ENCODE data around the gene RABL3.
"Not testable (repeated sequence)": the region's sequence is repeated elsewhere in the genome, so short reads cannot be mapped to it uniquely, and the experiment has no call there.

RABL3 gene

GRCh38 chr3:120678984-120679383 lies 63.3 kb downstream of the RABL3 start:
- H3K4me1 ChIP-seq (ENCODE audit: low read length), result peaks cover 40% of the 10 kb centered on the region
- H4K20me1 ChIP-seq (ENCODE audit: insufficient read depth, low read length), result no peaks in the 10 kb centered on the region
- peak overlapping the region; percentile 85 for H3K27ac ChIP-seq (ENCODE audit: low read length)
- peak overlapping the region; percentile 68 for H3K4me3 ChIP-seq (ENCODE audit: low read length)
- H2AFZ ChIP-seq (ENCODE audit: low read depth, low read length), result peak overlapping the region; percentile 49; the same call in 1 of the 2 replicates
- H3K4me2 ChIP-seq (ENCODE audit: low read length), result peak overlapping the region; percentile 83
- no peaks in the 10 kb centered on the region for H3K36me3 ChIP-seq (replicated peaks; ENCODE audit: low read depth, low read length)
- no peaks in the 10 kb centered on the region for H3K27me3 ChIP-seq (ENCODE audit: low read depth, low read length)
- TF ChIP-seq EZH2phosphoT487 (IDR thresholded peaks at IDR 0.05; ENCODE audit: low read depth), result no peak
- no peak for TF ChIP-seq CTCF (IDR thresholded peaks at IDR 0.05; ENCODE audit: low read depth, low read length)
- peak overlapping the region; percentile 66 for H3K9ac ChIP-seq (ENCODE audit: low read length)
- no peaks in the 10 kb centered on the region for H3K79me2 ChIP-seq (ENCODE audit: low read length)
- H3K9me3 ChIP-seq (ENCODE audit: insufficient read depth, low read length), result no peaks in the 10 kb centered on the region

- H3K27ac ChIP-seq (ENCODE audit: low read length), result peak overlapping the region; percentile 85
- H4K20me1 ChIP-seq (ENCODE audit: insufficient read depth, low read length), result no peaks in the 10 kb centered on the region
- H3K9ac ChIP-seq (ENCODE audit: low read length), result peak overlapping the region; percentile 66
- no peaks in the 10 kb centered on the region for H3K79me2 ChIP-seq (ENCODE audit: low read length)
- H3K4me1 ChIP-seq (ENCODE audit: low read length), result peaks cover 40% of the 10 kb centered on the region
- peak overlapping the region; percentile 68 for H3K4me3 ChIP-seq (ENCODE audit: low read length)
- H3K36me3 ChIP-seq (replicated peaks; ENCODE audit: low read depth, low read length), result no peaks in the 10 kb centered on the region
- TF ChIP-seq CTCF (IDR thresholded peaks at IDR 0.05; ENCODE audit: low read depth, low read length) (no peak), EZH2phosphoT487 (IDR thresholded peaks at IDR 0.05; ENCODE audit: low read depth) (no peak)
- H3K9me3 ChIP-seq (ENCODE audit: insufficient read depth, low read length), result no peaks in the 10 kb centered on the region
- peak overlapping the region; percentile 49 for H2AFZ ChIP-seq (ENCODE audit: low read depth, low read length)
- H3K4me2 ChIP-seq (ENCODE audit: low read length), result peak overlapping the region; percentile 83
- H3K27me3 ChIP-seq (ENCODE audit: low read depth, low read length), result no peaks in the 10 kb centered on the region
Observed at GRCh38 chr3:120678331-120678947, 63.9 kb downstream of the RABL3 start.

GRCh38 chr3:120677193-120677592 lies 65.1 kb downstream of the RABL3 start:
- H3K4me1 ChIP-seq (ENCODE audit: low read length), result peaks cover 27% of the 10 kb centered on the region
- H3K27ac ChIP-seq (ENCODE audit: low read length); H3K4me3 ChIP-seq (ENCODE audit: low read length); H3K9me3 ChIP-seq (ENCODE audit: insufficient read depth, low read length); H3K36me3 ChIP-seq (replicated peaks; ENCODE audit: low read depth, low read length); H3K4me2 ChIP-seq (ENCODE audit: low read length); H3K27me3 ChIP-seq (ENCODE audit: low read depth, low read length); H3K9ac ChIP-seq (ENCODE audit: low read length); H2AFZ ChIP-seq (ENCODE audit: low read depth, low read length); H4K20me1 ChIP-seq (ENCODE audit: insufficient read depth, low read length); H3K79me2 ChIP-seq (ENCODE audit: low read length): not testable (repeated sequence)

GRCh38 chr3:120673116-120673515 lies 69.2 kb downstream of the RABL3 start:
- no peaks in the 10 kb centered on the region for H3K27me3 ChIP-seq (ENCODE audit: low read depth, low read length)
- H3K36me3 ChIP-seq (replicated peaks; ENCODE audit: low read depth, low read length), result no peaks in the 10 kb centered on the region
- no peak overlapping the region for H2AFZ ChIP-seq (ENCODE audit: low read depth, low read length)
- no peak overlapping the region for H3K27ac ChIP-seq (ENCODE audit: low read length)
- no peak overlapping the region for H3K4me3 ChIP-seq (ENCODE audit: low read length)
- no peak overlapping the region for H3K9ac ChIP-seq (ENCODE audit: low read length)
- no peak overlapping the region for H3K4me2 ChIP-seq (ENCODE audit: low read length)
- TF ChIP-seq CTCF (IDR thresholded peaks at IDR 0.05; ENCODE audit: low read depth, low read length) (no peak), EZH2phosphoT487 (IDR thresholded peaks at IDR 0.05; ENCODE audit: low read depth) (no peak)
- no peaks in the 10 kb centered on the region for H3K79me2 ChIP-seq (ENCODE audit: low read length)
- peaks cover 5% of the 10 kb centered on the region for H3K4me1 ChIP-seq (ENCODE audit: low read length)
- H4K20me1 ChIP-seq (ENCODE audit: insufficient read depth, low read length), result no peaks in the 10 kb centered on the region
- H3K9me3 ChIP-seq (ENCODE audit: insufficient read depth, low read length), result no peaks in the 10 kb centered on the region

All from OCI-LY3 (cell line).